Left ventricle myocardium inferior (tissue), 1 donor: ENCODE measurements around the gene TLE5. TPM values are rescaled to one million over a fixed set of nuclear protein-coding genes. Genes with fewer than 3 reads are reported as not detected.
A peak's percentile ranks its signal among the peaks of the same experiment; 100 is the strongest.
"Not testable (repeated sequence)": the region's sequence is repeated elsewhere in the genome, so short reads cannot be mapped to it uniquely, and the experiment has no call there.

Source experiments
- DNase-seq: peaks from one replicate; pipeline ENCODE4 v3.0.0-alpha.2; 2020
- H3K27ac ChIP-seq: fragments of 200-600 bp; replicated peaks from 2 replicates; pipeline ENCODE4 v1.8.0; 2021
- H3K27me3 ChIP-seq: fragments of 200-600 bp; 2 replicates; pipeline ENCODE4 v1.8.0; 2021; ENCODE audit warnings: low read depth
- H3K36me3 ChIP-seq: fragments of 200-600 bp; 2 replicates; pipeline ENCODE4 v1.8.0; 2021
- H3K4me1 ChIP-seq: fragments of 200-600 bp; 2 replicates; pipeline ENCODE4 v1.8.0; 2021
- H3K4me3 ChIP-seq: fragments of 200-600 bp; 2 replicates; pipeline ENCODE4 v1.8.0; 2021; ENCODE audit warnings: mild to moderate bottlenecking, moderate library complexity
- H3K9me3 ChIP-seq: fragments of 200-600 bp; replicated peaks from 2 replicates; pipeline ENCODE4 v1.8.0; 2021
- CTCF ChIP-seq: fragments of 200-600 bp; IDR thresholded peaks from 2 replicates; pipeline ENCODE4 v1.8.0; 2021; ENCODE audit warnings: antibody characterized with exemption, mild to moderate bottlenecking, borderline replicate concordance
- intact Hi-C: fragments of 100-400 bp; cut with micrococcal nuclease; formaldehyde crosslinking; loops from one replicate; pipeline ENCODE4 v1.11.0; 2022
- total RNA-seq: library from RNA; stranded (reverse); fragmentation: NEBNext Ultra II Directional; extraction: Animal tissue kit (Norgen Biotek cat#: 25700); gene quantifications from one replicate; pipeline ENCODE4 v1.2.1, GENCODE V29; 2021
- donor health status: DM: no; HTN: yes; CAD: no; lungs with severe emphysema.

The TLE5 gene
- total RNA-seq, 1 donor from 2014 or later = 799 TPM

DNA sequence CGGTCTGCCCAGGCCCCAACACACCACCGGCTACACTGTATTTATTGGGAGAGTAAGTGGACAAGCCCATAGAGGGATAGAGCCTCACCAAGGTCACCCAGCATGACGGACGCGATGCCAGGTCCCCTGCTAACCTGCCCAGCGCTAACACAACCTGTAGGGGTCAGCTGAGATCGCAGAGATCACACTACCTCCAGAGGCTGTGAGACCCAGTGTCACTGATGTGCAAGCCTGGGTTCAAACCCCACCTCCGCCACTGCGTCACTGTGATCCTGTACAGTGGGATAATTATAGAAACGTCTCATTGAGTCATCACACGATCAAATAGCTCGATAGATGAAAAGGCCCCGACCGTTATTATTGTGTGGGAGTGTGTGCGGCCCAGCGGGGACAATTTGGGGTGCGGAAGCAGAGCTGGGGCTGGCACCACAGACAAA lies 22.6 kb downstream of the TLE5 start:
- Histone ChIP-seq H3K27me3 (no peaks in the 10 kb centered on the region), H3K27ac (no peak overlapping the region), H3K4me3 (no peak overlapping the region), H3K9me3 (no peaks in the 10 kb centered on the region), H3K4me1 (peaks cover 26% of the 10 kb centered on the region), H3K36me3 (no peaks in the 10 kb centered on the region)
- no peak for DNase-seq
- no peak for TF ChIP-seq CTCF
- intact Hi-C loops = no loop called here

DNA sequence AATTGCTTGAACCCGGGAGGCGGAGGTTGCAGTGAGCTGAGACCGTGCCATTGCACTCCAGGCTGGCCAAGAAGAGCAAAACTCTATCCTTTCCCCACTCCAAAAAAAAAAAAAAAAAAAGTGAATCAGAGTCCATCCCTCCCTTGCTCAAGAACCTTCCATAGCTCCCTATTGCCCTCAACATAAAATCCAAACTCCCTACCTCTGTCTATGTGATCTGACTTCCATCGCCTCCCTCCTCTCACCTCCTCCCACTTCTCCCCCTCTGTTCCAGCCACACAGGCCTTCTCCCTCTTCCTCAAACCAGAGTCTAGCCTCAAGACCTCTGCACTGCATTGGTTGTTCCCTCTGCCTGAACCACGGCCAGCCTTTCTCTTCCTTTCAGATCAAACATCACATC lies 23.2 kb downstream of the TLE5 start:
- no peak overlapping the region for H3K27ac ChIP-seq
- peaks cover 32% of the 10 kb centered on the region for H3K4me1 ChIP-seq
- no peak overlapping the region for H3K4me3 ChIP-seq
- H3K27me3 ChIP-seq = no peaks in the 10 kb centered on the region
- intact Hi-C loops = no loop called here
- no peak for DNase-seq
- no peaks in the 10 kb centered on the region for H3K9me3 ChIP-seq
- TF ChIP-seq CTCF = no peak
- no peaks in the 10 kb centered on the region for H3K36me3 ChIP-seq

- Histone ChIP-seq H3K27ac (no peak overlapping the region), H3K4me1 (peaks cover 32% of the 10 kb centered on the region), H3K4me3 (no peak overlapping the region), H3K9me3 (no peaks in the 10 kb centered on the region), H3K36me3 (no peaks in the 10 kb centered on the region), H3K27me3 (no peaks in the 10 kb centered on the region)
- no peak for TF ChIP-seq CTCF
- DNase-seq = no peak
- intact Hi-C loops = no loop called here
Measured at GRCh38 chr19:3038214-3038613, 24.1 kb downstream of the TLE5 start.

GRCh38 chr19:3036977-3037544 lies 25.2 kb downstream of the TLE5 start:
- peak overlapping the region; percentile 96 for H3K27ac ChIP-seq
- intact Hi-C loops, DNase-seq, H3K36me3 ChIP-seq, H3K9me3 ChIP-seq, H3K27me3 ChIP-seq: not testable (repeated sequence)
- H3K4me3 ChIP-seq = peak overlapping the region; percentile 72
- H3K4me1 ChIP-seq = peaks cover 29% of the 10 kb centered on the region

DNA sequence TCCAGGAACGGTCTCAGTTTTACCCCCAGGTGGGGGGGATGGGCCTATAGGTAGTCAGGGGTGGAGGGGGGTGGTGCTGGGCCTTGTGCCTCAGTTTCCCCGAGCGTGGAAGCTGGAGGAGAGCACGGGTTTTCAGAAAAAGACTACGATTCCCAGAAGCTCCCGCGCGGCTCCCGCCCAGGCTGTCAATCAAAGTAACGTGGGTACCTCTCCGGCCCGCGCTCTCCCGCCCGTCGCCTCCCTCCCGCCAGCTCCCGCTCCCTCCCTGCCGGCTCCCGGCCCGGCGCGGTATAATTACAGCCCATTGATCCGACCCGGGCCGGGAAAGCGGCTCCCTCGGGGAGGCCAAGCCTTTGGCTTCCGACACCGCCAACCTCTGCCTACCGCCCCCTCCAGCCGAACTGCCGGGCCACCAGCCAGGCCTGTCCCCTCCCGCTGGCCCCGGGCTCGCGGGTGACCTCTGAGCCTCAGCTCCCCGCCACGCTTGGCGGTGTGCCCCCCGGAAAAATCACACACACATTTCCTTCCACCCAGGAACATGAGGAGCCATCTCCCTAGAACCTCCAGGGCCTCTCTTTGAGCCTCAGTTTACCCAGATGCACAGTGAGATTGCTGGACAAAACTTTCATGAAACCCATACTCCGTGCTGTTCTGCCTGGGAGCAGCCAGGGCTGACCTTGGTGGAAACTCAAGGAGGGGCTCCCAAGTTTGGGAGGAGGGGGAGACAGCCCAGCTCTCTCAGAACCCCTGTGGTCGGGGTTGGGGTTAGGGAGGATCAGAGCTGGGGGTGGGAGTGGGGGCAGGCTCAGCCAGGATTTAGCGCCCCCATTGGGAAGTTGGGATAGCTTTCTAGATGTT lies 25.9 kb downstream of the TLE5 start:
- Histone ChIP-seq H3K4me3 (peak overlapping the region; percentile 72), H3K36me3 (no peaks in the 10 kb centered on the region), H3K4me1 (peaks cover 29% of the 10 kb centered on the region), H3K9me3 (no peaks in the 10 kb centered on the region), H3K27ac (peak overlapping the region; percentile 96), H3K27me3 (no peaks in the 10 kb centered on the region)
- peak; percentile 23 for TF ChIP-seq CTCF
- peak; percentile 95 for DNase-seq
- intact Hi-C loops = no loop called here

DNA sequence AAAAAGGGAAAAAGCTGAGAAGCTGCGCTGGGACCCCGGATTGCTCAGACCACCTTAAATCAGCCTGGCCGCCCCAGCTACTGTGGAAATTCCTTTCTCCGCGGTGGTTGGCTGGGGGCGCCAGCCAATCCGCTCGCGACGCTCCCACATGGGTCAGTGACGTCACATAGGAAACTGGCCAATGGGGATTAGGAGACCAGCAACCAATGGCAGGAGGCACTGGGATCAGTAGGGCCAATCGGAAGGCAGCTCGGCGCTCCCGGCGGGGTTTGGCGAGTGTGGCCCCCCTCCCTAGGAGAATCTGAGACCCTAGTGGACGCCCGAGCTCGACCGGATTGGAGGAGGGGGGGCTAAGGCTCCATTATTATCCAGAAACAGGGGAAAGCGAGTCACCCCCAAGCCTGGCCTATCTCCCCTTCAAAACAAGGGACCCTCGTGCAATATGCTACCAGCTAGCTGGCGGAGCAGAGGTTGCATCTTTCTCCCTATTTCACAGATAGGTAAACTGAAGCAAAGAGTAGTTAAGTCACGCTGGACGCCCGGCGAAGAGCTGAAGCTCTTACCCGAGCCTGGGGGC lies 26.7 kb downstream of the TLE5 start:
- TF ChIP-seq CTCF = no peak
- peak overlapping the region; percentile 96 for H3K27ac ChIP-seq
- intact Hi-C loops = no loop called here
- peaks cover 29% of the 10 kb centered on the region for H3K4me1 ChIP-seq
- H3K9me3 ChIP-seq = no peaks in the 10 kb centered on the region
- peak; percentile 98 for DNase-seq
- no peaks in the 10 kb centered on the region for H3K27me3 ChIP-seq
- H3K36me3 ChIP-seq = no peaks in the 10 kb centered on the region
- H3K4me3 ChIP-seq = peak overlapping the region; percentile 72
